Natural killer cell (primary cell): Measurements from ENCODE around the gene FNDC3B. TPM values are rescaled to one million over a fixed set of nuclear protein-coding genes. Genes with fewer than 3 reads are reported as not detected.

Experiments used
- ATAC-seq, 3 donors: fragments of 150-1000 bp in 2 of 3; fragments of 200-7000 bp in 1 of 3; cut with Tn5 transposase; 1 replicate in 1 of 3; 2 replicates in 2 of 3; pipeline ENCODE4 v1.10.0; 2021; ENCODE audit warnings: mild to moderate bottlenecking in 2 of 3, moderate library complexity in 2 of 3
- DNase-seq, 2 donors: peaks; one replicate each; pipeline versions ENCODE4 v3.0.0 to v3.0.0-alpha.2; 2013 to 2021; ENCODE audit warnings: mixed read lengths in 1 of 2
- H3K27ac ChIP-seq: one replicate; pipeline ENCODE4 v1.5.1; 2013; ENCODE audit warnings: mild to moderate bottlenecking, low read length
- H3K27me3 ChIP-seq: one replicate; pipeline ENCODE4 v1.6.1; 2013; ENCODE audit warnings: low read length; ENCODE audit not compliant: control insufficient read depth, insufficient read depth
- H3K36me3 ChIP-seq: one replicate; pipeline ENCODE4 v1.6.1; 2013; ENCODE audit warnings: low read length; ENCODE audit not compliant: control insufficient read depth, insufficient read depth
- H3K4me1 ChIP-seq: one replicate; pipeline ENCODE4 v1.6.1; 2013; ENCODE audit warnings: low read length; ENCODE audit not compliant: control insufficient read depth, insufficient read depth
- H3K4me3 ChIP-seq: one replicate; pipeline ENCODE4 v1.5.1; 2013; ENCODE audit warnings: low read length
- H3K9me3 ChIP-seq: one replicate; pipeline ENCODE4 v1.6.1; 2013; ENCODE audit warnings: low read length; ENCODE audit not compliant: control insufficient read depth, insufficient read depth
- H3K27ac Mint-ChIP-seq, 2 donors: one replicate each; pipeline ENCODE4 v1.8.0; 2022; ENCODE audit warnings: mild to moderate bottlenecking in 2 of 2, mixed read lengths in 2 of 2, moderate library complexity in 1 of 2
- H3K27me3 Mint-ChIP-seq, 2 donors: one replicate each; pipeline ENCODE4 v1.8.0; 2022; ENCODE audit warnings: low read depth in 2 of 2, mixed read lengths in 2 of 2
- H3K36me3 Mint-ChIP-seq: one replicate; pipeline ENCODE4 v1.8.0; 2022; ENCODE audit warnings: mixed read lengths
- H3K4me1 Mint-ChIP-seq, 2 donors: one replicate each; pipeline ENCODE4 v1.8.0; 2022; ENCODE audit warnings: mixed read lengths in 2 of 2
- H3K4me3 Mint-ChIP-seq: one replicate; pipeline ENCODE4 v1.8.0; 2022; ENCODE audit warnings: mild to moderate bottlenecking, moderate library complexity, mixed read lengths
- H3K9me3 Mint-ChIP-seq, 2 donors: one replicate each; pipeline ENCODE4 v1.8.0; 2022; ENCODE audit warnings: mixed read lengths in 2 of 2
- CTCF ChIP-seq: fragments of 200-600 bp; IDR thresholded peaks from one replicate; pipeline ENCODE4 v1.8.0; 2022; ENCODE audit warnings: antibody characterized with exemption
- WGBS: methylation state at CpG from one replicate; pipeline ENCODE4 v1.1.7; 2013; ENCODE audit warnings: missing lambda C conversion rate; ENCODE audit not compliant: insufficient coverage; 5-methylcytosine and 5-hydroxymethylcytosine counted together
- intact Hi-C: fragments of 100-400 bp; cut with micrococcal nuclease; formaldehyde crosslinking; loops from one replicate; pipeline ENCODE4 v1.14.2; 2022
- total RNA-seq, 4 donors: library from RNA; stranded (reverse); fragments of 120-200 nt in 1 of 4; gene quantifications; one replicate each; pipeline versions ENCODE4 v1.2.3 to v1.2.4, GENCODE V29; 2013 to 2022

Gene FNDC3B
- total RNA-seq, 3 donors from 2014 or later (not counting 1 experiment from before 2014, with no cell fraction given): 154 to 214 (median 206) TPM

GRCh38 chr3:172112078-172112733 is 72.8 kb downstream of the FNDC3B start:
- WGBS: 97% methylated on average over 9 of the region's 9 CpGs
- H3K27ac Mint-ChIP-seq: peak overlapping the region in 1 of 2 donors; percentile 74

DNA sequence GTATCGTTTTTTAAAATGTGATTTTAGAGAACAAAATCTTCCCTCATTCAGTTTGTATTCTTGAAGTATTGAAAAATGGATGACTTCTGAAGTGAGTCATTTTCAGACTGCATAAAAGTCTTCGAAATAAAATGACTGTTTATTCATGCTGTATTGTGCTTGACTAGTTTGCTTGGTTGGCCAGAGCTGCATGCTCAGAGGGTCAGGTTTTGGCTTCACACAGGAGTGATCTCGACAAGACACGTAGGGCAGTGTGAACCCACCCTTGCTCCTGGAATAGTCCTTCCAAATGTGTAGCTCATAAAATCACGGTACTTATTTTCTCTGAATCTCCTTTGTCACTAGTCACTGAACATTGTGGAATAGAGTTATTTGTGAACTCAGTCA is 73.3 kb downstream of the FNDC3B start:
- peaks cover 2% of the 10 kb centered on the region for H3K36me3 Mint-ChIP-seq

More at GRCh38 chr3:172112078-172112733, 72.8 kb downstream of the FNDC3B start:
- Mint-ChIP-seq H3K36me3 (no peaks in the 10 kb centered on the region), H3K9me3 (no peaks in the 10 kb centered on the region), H3K4me3 (no peak overlapping the region), H3K4me1 (peaks cover 64 to 66% of the 10 kb centered on the region in 2 donors), H3K27me3 (no peaks in the 10 kb centered on the region)
- Histone ChIP-seq H3K27ac (no peak overlapping the region), H3K36me3 (peaks cover 3% of the 10 kb centered on the region), H3K9me3 (no peaks in the 10 kb centered on the region), H3K4me3 (no peak overlapping the region), H3K27me3 (no peaks in the 10 kb centered on the region), H3K4me1 (peaks cover 35% of the 10 kb centered on the region)
- intact Hi-C loops: no loop called here
- no peak for TF ChIP-seq CTCF
- ATAC-seq (no peak), DNase-seq (no peak)

DNA sequence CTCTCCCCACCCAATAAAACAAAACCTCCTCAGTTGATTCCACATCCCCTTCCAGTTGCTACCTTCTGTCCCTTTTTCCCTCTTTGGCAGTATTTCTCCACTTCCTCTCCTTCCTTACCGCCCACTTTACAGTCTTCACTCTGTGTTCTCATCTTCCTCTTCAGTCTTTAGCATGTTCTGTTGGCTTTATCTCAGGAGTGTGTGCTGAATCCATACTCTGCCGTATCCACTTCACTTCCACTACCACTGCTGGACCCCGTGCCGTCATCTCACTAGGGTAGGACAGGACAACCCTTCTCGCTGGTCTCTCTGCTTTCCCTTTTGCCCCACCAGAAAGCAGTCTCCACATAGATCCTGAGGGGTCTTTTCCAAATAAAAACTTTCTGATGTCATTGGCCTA is 74.3 kb downstream of the FNDC3B start:
- H3K27me3 Mint-ChIP-seq: no peaks in the 10 kb centered on the region
- no peaks in the 10 kb centered on the region for H3K9me3 Mint-ChIP-seq
- no peak overlapping the region for H3K4me3 ChIP-seq
- no peaks in the 10 kb centered on the region for H3K9me3 ChIP-seq
- H3K36me3 ChIP-seq: peaks cover 8% of the 10 kb centered on the region
- TF ChIP-seq CTCF: no peak
- H3K4me1 Mint-ChIP-seq: peaks cover 60 to 62% of the 10 kb centered on the region in 2 donors
- intact Hi-C loops: no loop called here
- no peak for ATAC-seq
- peaks cover 7% of the 10 kb centered on the region for H3K36me3 Mint-ChIP-seq
- 99% methylated on average over 5 of the region's 5 CpGs for WGBS
- H3K27me3 ChIP-seq: no peaks in the 10 kb centered on the region
- H3K27ac Mint-ChIP-seq: peak overlapping the region in 1 of 2 donors; percentile 41
- H3K4me3 Mint-ChIP-seq: no peak overlapping the region
- no peak overlapping the region for H3K27ac ChIP-seq
- H3K4me1 ChIP-seq: peaks cover 20% of the 10 kb centered on the region
- DNase-seq: no peak

More for the DNA sequence above, 73.3 kb downstream of the FNDC3B start:
- TF ChIP-seq CTCF: no peak
- no peaks in the 10 kb centered on the region for H3K27me3 ChIP-seq
- H3K4me3 Mint-ChIP-seq: no peak overlapping the region
- peaks cover 30% of the 10 kb centered on the region for H3K4me1 ChIP-seq
- no peak for DNase-seq
- peaks cover 62% of the 10 kb centered on the region in 2 donors for H3K4me1 Mint-ChIP-seq
- no peak for ATAC-seq
- H3K36me3 ChIP-seq: peaks cover 3% of the 10 kb centered on the region
- H3K9me3 Mint-ChIP-seq: no peaks in the 10 kb centered on the region
- intact Hi-C loops: no loop called here
- H3K27ac ChIP-seq: no peak overlapping the region
- H3K9me3 ChIP-seq: no peaks in the 10 kb centered on the region
- H3K27ac Mint-ChIP-seq: peak overlapping the region in 1 of 2 donors; percentile 74
- H3K27me3 Mint-ChIP-seq: no peaks in the 10 kb centered on the region
- H3K4me3 ChIP-seq: no peak overlapping the region
- 75% methylated on average over 4 of the region's 5 CpGs for WGBS

GRCh38 chr3:172115059-172115458 is 75.7 kb downstream of the FNDC3B start:
- Mint-ChIP-seq H3K4me3 (no peak overlapping the region), H3K4me1 (peaks cover 57 to 63% of the 10 kb centered on the region in 2 donors), H3K9me3 (no peaks in the 10 kb centered on the region), H3K36me3 (peaks cover 7% of the 10 kb centered on the region), H3K27ac (peak overlapping the region; percentile 12 to 60), H3K27me3 (no peaks in the 10 kb centered on the region)
- no peak for ATAC-seq
- DNase-seq: no peak
- peaks cover 7% of the 10 kb centered on the region for H3K4me1 ChIP-seq
- WGBS: 83% methylated on average over 1 of the region's 1 CpG
- H3K36me3 ChIP-seq: peaks cover 8% of the 10 kb centered on the region
- H3K4me3 ChIP-seq: no peak overlapping the region
- no peaks in the 10 kb centered on the region for H3K27me3 ChIP-seq
- no peaks in the 10 kb centered on the region for H3K9me3 ChIP-seq
- intact Hi-C loops: no loop called here
- TF ChIP-seq CTCF: no peak
- H3K27ac ChIP-seq: no peak overlapping the region
